ENCODE results near the gene ST6GAL1.
"Not testable (repeated sequence)": the region's sequence is repeated elsewhere in the genome, so short reads cannot be mapped to it uniquely, and the experiment has no call there.

The ST6GAL1 gene

GRCh38 chr3:187025254-187025655 lies 94.9 kb downstream of the ST6GAL1 start:
- DNase-seq: no peak

GRCh38 chr3:187025656-187026316 lies 95.5 kb downstream of the ST6GAL1 start:
- DNase-seq: peak in 3 of 4 experiments; percentile 21 to 50 (median 28)

GRCh38 chr3:187026317-187026670 lies 96.0 kb downstream of the ST6GAL1 start:
- DNase-seq: no peak

- peak in 2 of 4 experiments; percentile 48 to 60 for DNase-seq
Observed at GRCh38 chr3:187027531-187028278, 97.4 kb downstream of the ST6GAL1 start.

GRCh38 chr3:187031934-187032333 lies 101.6 kb downstream of the ST6GAL1 start:
- no peak for DNase-seq

DNA sequence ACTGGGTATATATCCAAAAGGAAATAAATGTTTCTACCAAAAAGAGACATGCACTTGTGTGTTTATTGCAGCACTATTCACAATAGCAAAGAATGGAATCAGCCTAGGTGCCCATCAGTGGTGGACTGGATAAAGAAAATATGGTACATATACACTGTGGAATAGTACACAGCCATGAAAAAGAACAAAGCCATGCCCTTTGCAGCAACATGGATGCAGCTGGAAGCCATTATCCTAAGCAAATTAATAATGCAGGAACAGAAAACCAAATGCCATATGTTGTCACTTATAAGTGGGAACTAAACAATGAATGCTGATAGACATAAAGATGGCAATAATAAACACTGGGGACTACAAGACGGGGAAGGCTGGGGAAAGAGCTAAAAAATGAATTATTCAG lies 106.1 kb downstream of the ST6GAL1 start:
- no peak for DNase-seq

GRCh38 chr3:187039100-187039722 lies 108.9 kb downstream of the ST6GAL1 start:
- DNase-seq: no peak

GRCh38 chr3:187039723-187040414 lies 109.5 kb downstream of the ST6GAL1 start:
- no peak for DNase-seq

DNA sequence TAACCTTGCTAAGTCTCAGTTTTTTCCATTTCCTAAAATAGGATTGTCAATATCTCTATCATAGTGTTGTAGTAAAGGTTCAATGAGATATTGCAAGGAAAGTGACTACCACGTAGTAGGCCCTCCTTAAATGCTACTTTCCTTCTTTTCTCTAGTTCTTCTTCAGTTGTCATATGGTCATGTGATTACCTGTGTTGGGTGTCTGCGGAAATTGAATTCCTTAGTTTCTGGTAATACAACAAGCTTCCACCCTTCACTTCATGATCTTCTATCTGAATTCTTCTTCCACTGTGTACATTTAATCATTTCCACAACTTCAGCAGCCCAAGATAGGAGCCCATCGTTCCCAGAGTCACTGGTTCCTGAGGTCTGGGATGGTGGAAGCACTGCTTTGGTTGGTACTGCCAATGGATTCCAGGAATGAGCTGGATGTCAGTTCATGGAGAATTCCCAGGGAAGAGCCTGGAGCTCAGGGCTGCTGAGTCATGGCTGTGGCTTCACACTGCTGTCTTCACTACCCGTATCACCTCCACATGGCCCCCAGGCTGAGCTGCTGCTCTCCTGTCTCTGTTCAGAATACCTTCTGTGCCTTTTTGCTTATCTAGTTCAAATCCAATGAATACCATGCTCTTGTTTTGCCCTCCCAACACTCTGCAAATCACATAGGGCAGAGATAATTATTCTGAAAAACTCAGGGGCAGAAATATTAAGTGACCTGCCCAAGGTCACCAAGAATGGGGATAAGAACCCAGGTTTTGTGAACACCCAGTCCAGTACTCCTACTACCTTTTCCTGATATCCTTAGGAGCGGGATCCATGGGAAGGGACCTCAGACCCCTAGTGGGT lies 110.4 kb downstream of the ST6GAL1 start:
- no peak for DNase-seq

DNA sequence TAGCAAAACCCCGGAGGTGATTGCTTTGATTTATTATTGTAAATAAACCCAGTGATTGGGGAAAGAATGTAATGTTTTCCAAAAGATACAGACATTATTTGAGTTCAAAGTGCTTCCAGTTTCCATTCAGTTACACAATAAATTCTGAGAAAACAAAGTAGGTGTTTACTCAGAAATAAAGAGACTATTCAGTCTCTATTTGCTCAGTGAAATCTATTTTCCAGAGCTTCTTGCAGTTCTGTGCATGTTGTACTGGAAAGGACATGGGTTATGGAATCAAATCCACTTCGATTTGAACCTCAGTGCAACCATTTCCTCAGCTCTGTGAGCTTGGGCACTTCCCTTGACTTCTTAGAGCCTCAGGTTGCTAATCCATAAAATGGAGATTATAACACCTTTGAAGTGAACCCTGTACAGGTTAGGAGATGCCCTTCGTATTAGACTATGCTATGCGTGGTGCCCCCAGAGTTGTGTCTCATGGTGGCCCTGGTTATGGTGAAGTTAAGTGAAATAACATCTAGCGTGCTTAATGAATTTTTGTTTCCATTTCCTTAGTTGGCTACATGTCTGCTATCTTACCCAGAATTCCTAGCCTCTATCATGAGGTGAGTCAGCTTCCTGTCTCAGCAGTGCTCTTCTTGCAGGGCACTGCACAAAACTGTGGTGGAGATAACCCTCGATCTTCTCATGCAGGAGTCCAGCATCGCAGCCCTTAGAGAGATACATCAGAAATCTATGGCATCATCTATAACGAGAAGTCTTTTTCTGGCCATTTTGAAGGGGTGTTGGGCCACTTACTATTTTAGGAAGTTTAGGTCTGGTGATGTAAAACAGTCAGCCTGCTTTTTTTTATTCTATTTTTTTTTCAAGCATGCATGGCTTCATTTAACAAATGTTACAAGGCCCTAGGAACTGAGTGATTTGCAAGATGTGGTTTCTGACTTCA lies 111.3 kb downstream of the ST6GAL1 start:
- DNase-seq: peak in 2 of 4 experiments; percentile 22 to 29

- no peak for DNase-seq
Observed at GRCh38 chr3:187042346-187042745, 112.0 kb downstream of the ST6GAL1 start.

- DNase-seq: no peak
Observed at GRCh38 chr3:187042874-187043458, 112.6 kb downstream of the ST6GAL1 start.

DNA sequence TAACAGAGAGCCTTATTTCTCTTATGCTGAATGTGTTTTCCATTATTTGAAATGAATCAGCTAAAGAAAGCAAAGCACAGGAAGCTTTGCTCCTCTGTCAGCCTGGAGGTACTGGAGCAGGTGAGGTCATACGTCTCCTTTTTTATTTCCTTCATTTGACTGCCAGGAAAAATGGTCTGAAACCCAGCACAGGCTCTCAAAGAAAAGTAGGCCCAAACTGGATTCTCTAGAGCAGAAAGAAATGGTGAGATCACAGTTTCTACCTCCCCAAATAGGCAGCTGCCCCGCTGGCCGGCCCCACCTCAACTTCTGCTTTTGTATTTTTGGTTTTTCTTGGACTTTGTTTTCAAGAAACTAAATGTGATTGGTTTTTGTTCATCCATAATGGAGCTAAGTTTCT lies 113.9 kb downstream of the ST6GAL1 start:
- DNase-seq: no peak

GRCh38 chr3:187044867-187045552 lies 114.7 kb downstream of the ST6GAL1 start:
- DNase-seq: no peak

DNA sequence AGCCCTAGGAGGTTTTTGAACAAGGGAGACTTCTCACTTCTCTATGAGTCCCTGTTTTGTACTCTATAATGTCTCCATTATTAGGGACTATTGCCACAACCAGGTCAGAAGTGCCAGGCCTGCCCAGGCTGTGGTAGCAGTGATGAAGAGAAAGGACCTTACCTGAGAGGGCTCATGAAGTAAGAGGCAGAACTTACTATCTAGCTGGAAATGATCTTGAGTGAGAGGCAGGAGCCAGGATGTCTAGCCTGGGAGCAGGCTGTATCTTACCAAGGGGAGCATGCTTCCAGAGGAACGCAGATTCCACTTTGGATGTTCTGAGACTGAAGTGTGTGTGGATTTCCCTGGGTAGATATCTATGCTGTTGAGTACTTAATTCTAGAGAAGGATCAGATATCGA lies 115.7 kb downstream of the ST6GAL1 start:
- DNase-seq: no peak

DNA sequence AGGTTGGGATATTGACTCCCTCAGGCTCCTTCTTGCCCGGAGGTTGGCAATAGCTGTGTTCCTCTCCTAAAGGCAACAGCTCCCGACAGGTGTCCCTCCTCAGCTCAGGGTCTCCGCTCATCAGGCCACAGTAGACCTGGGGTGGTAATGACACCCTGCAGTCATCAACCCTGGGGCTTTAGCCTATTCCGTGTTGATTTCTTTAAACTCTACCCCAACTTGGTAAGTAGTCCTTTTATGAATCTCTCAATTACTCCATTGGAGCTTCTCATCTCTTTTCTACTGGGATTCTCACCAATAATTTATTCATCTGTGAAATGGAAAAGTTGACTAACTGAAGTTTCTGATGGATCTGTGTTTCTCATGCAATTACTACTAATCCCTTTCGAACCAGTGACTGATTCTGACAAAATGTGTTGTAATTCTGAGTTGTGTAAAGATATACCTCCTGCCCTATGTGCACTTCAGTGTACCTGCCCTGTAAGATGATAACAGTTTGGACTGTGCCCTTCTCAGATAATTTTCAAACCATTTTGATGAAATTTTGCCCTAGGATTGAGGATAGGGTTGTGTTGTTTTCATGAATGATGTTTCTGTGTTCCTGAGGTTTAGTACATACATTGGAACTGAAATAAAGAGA lies 119.3 kb downstream of the ST6GAL1 start:
- no peak for DNase-seq

- no peak for DNase-seq
Observed at GRCh38 chr3:187051066-187051465, 120.7 kb downstream of the ST6GAL1 start.

DNA sequence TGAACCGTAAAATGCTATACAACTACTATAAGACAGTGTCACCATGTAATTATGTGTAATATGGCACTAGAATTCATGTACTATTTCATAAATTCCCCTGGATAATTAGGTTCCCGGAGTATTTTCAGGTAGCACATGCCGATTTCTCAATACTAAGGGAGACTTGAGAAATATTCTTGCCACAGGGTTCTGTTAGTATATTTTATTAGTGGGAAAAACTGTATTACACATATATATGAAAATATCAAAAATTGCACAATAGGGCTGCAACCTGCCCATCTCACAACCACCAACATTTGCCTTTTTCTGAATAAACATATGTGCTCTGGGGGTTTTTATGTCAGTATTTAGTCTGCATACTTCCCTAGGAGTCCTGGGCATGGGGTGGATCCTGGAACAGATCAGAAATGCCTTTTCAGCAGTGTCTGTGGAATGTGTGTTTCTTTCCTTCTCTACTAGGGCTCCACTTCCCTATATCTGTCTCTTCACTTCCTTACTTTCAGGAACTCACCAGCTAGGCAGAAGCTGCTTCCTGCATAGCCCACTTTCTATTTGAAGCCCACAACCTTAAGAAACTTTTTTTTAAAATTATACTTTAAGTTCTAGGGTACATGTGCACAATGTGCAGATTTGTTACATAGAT lies 121.5 kb downstream of the ST6GAL1 start:
- DNase-seq: no peak

- not testable (repeated sequence) for DNase-seq
Observed at GRCh38 chr3:187052427-187052826, 122.1 kb downstream of the ST6GAL1 start.

Measured in activated CD4-positive, CD25-positive, alpha-beta regulatory T cell (primary cell).